Esophagus (tissue), 2 donors: Measurements from ENCODE around the gene ZNF521. TPM values are rescaled to one million over a fixed set of nuclear protein-coding genes. Genes with fewer than 3 reads are reported as not detected.

Source experiments
- H3K27ac ChIP-seq, 2 donors: one replicate each; pipeline ENCODE4 v1.5.1; 2013; ENCODE audit warnings: low read depth in 2 of 2, mild to moderate bottlenecking in 2 of 2, inconsistent platforms in 1 of 2, low read length in 1 of 2, moderate library complexity in 1 of 2
- H3K27me3 ChIP-seq, 2 donors: one replicate each; pipeline ENCODE4 v1.6.1; 2013; ENCODE audit warnings: low read length in 2 of 2, control low read depth in 1 of 2, mild to moderate bottlenecking in 1 of 2; ENCODE audit not compliant: insufficient read depth in 2 of 2, control insufficient read depth in 1 of 2
- H3K36me3 ChIP-seq, 2 donors: one replicate each; pipeline ENCODE4 v1.6.1; 2013; ENCODE audit warnings: low read length in 1 of 2; ENCODE audit not compliant: control insufficient read depth in 2 of 2, insufficient read depth in 2 of 2
- H3K4me1 ChIP-seq, 2 donors: one replicate each; pipeline ENCODE4 v1.6.1; 2013; ENCODE audit warnings: low read length in 1 of 2; ENCODE audit not compliant: control insufficient read depth in 2 of 2, insufficient read depth in 2 of 2
- H3K4me3 ChIP-seq, 2 donors: one replicate each; pipeline ENCODE4 v1.5.1; 2013; ENCODE audit warnings: low read length in 2 of 2, mild to moderate bottlenecking in 2 of 2, low read depth in 1 of 2, moderate library complexity in 1 of 2
- H3K9me3 ChIP-seq, 2 donors: one replicate each; pipeline ENCODE4 v1.6.1; 2013; ENCODE audit warnings: mild to moderate bottlenecking in 2 of 2, low read depth in 1 of 2, low read length in 1 of 2, moderate library complexity in 1 of 2; ENCODE audit not compliant: control insufficient read depth in 2 of 2, insufficient read depth in 1 of 2
- whole genome bisulfite sequencing, 2 donors: extraction: QIAGEN DNeasy Blood & Tissue Kit; methylation state at CpG; one replicate each; pipeline ENCODE4 v1.1.7; 2013; 5-methylcytosine and 5-hydroxymethylcytosine counted together
- polyA plus RNA-seq, 2 donors: library from polyadenylated mRNA; stranded (reverse); fragments of 200-250 nt; gene quantifications; one replicate each; pipeline ENCODE4 v1.2.3, GENCODE V29; 2013
- donor health status: healthy with polysubstance abuse.
- donor health status: Bipolar disorder and iron deficiency.

The ZNF521 gene
- polyA plus RNA-seq, 2 donors = 0.79 to 1.2 TPM

GRCh38 chr18:25145731-25146511, 206.0 kb downstream of the ZNF521 start:
- H3K27me3 ChIP-seq = no peaks in the 10 kb centered on the region
- H3K4me3 ChIP-seq = no peak overlapping the region
- H3K9me3 ChIP-seq = no peaks in the 10 kb centered on the region
- H3K36me3 ChIP-seq = no peaks in the 10 kb centered on the region
- no peaks in the 10 kb centered on the region for H3K4me1 ChIP-seq
- WGBS, 2 donors = 72 to 77% methylated on average over 2 of the region's 2 CpGs
- no peak overlapping the region for H3K27ac ChIP-seq

GRCh38 chr18:25144820-25145219, 207.1 kb downstream of the ZNF521 start:
- no peaks in the 10 kb centered on the region for H3K36me3 ChIP-seq
- H3K4me1 ChIP-seq = no peaks in the 10 kb centered on the region
- no peaks in the 10 kb centered on the region for H3K27me3 ChIP-seq
- no peaks in the 10 kb centered on the region for H3K9me3 ChIP-seq
- no peak overlapping the region for H3K27ac ChIP-seq
- H3K4me3 ChIP-seq = no peak overlapping the region
- WGBS, 2 donors = 39 to 40% methylated on average over 2 of the region's 2 CpGs

GRCh38 chr18:25141886-25142285, 210.1 kb downstream of the ZNF521 start:
- WGBS, 2 donors = 72 to 75% methylated on average over 3 of the region's 3 CpGs

GRCh38 chr18:25141399-25141798, 210.6 kb downstream of the ZNF521 start:
- no peak overlapping the region for H3K27ac ChIP-seq
- H3K27me3 ChIP-seq = no peaks in the 10 kb centered on the region
- no peak overlapping the region for H3K4me3 ChIP-seq
- H3K4me1 ChIP-seq = no peaks in the 10 kb centered on the region
- H3K36me3 ChIP-seq = no peaks in the 10 kb centered on the region
- 57 to 82% methylated on average over 3 of the region's 3 CpGs for WGBS, 2 donors
- H3K9me3 ChIP-seq = no peaks in the 10 kb centered on the region

More at GRCh38 chr18:25141886-25142285, 210.1 kb downstream of the ZNF521 start:
- H3K27ac ChIP-seq = no peak overlapping the region
- H3K36me3 ChIP-seq = no peaks in the 10 kb centered on the region
- H3K9me3 ChIP-seq = no peaks in the 10 kb centered on the region
- no peak overlapping the region for H3K4me3 ChIP-seq
- no peaks in the 10 kb centered on the region for H3K4me1 ChIP-seq
- no peaks in the 10 kb centered on the region for H3K27me3 ChIP-seq

- no peaks in the 10 kb centered on the region for H3K4me1 ChIP-seq
- H3K36me3 ChIP-seq = no peaks in the 10 kb centered on the region
- H3K27ac ChIP-seq = no peak overlapping the region
- no peaks in the 10 kb centered on the region for H3K27me3 ChIP-seq
- H3K4me3 ChIP-seq = no peak overlapping the region
- H3K9me3 ChIP-seq = no peaks in the 10 kb centered on the region
- WGBS, 2 donors = 75 to 76% methylated on average over 4 of the region's 4 CpGs
Measured at GRCh38 chr18:25140962-25141308, 211.0 kb downstream of the ZNF521 start.

- H3K27ac ChIP-seq = no peak overlapping the region
- WGBS, 2 donors = 56 to 57% methylated on average over 8 of the region's 8 CpGs
- H3K9me3 ChIP-seq = no peaks in the 10 kb centered on the region
- H3K4me3 ChIP-seq = no peak overlapping the region
- H3K36me3 ChIP-seq = no peaks in the 10 kb centered on the region
- H3K4me1 ChIP-seq = no peaks in the 10 kb centered on the region
- H3K27me3 ChIP-seq = no peaks in the 10 kb centered on the region
Measured at GRCh38 chr18:25140124-25140961, 211.6 kb downstream of the ZNF521 start.

GRCh38 chr18:25137197-25137472, 214.8 kb downstream of the ZNF521 start:
- Histone ChIP-seq H3K9me3 (no peaks in the 10 kb centered on the region), H3K27ac (no peak overlapping the region), H3K4me1 (no peaks in the 10 kb centered on the region), H3K27me3 (no peaks in the 10 kb centered on the region), H3K4me3 (no peak overlapping the region), H3K36me3 (no peaks in the 10 kb centered on the region)
- WGBS, 2 donors = 82 to 84% methylated on average over 4 of the region's 4 CpGs

GRCh38 chr18:25136416-25137196, 215.4 kb downstream of the ZNF521 start:
- Histone ChIP-seq H3K36me3 (no peaks in the 10 kb centered on the region), H3K27ac (no peak overlapping the region), H3K4me1 (no peaks in the 10 kb centered on the region), H3K4me3 (no peak overlapping the region), H3K9me3 (no peaks in the 10 kb centered on the region), H3K27me3 (no peaks in the 10 kb centered on the region)
- WGBS, 2 donors = 76 to 78% methylated on average over 9 of the region's 9 CpGs

- Histone ChIP-seq H3K9me3 (no peaks in the 10 kb centered on the region), H3K4me1 (no peaks in the 10 kb centered on the region)
- WGBS, 2 donors = 65 to 71% methylated on average over 2 of the region's 2 CpGs
Measured at GRCh38 chr18:25134861-25135260, 217.1 kb downstream of the ZNF521 start.

More at GRCh38 chr18:25134861-25135260, 217.1 kb downstream of the ZNF521 start:
- Histone ChIP-seq H3K27ac (no peak overlapping the region), H3K4me3 (no peak overlapping the region), H3K27me3 (no peaks in the 10 kb centered on the region), H3K36me3 (no peaks in the 10 kb centered on the region)
